IPS-11a (cell line): Measurements from ENCODE around the gene NAT14.

ENCODE experiments used
- H3K4me3 ChIP-seq: one replicate; pipeline ENCODE4 v1.5.1; 2013; ENCODE audit warnings: low read depth, low read length, control low read depth

NAT14 gene

DNA sequence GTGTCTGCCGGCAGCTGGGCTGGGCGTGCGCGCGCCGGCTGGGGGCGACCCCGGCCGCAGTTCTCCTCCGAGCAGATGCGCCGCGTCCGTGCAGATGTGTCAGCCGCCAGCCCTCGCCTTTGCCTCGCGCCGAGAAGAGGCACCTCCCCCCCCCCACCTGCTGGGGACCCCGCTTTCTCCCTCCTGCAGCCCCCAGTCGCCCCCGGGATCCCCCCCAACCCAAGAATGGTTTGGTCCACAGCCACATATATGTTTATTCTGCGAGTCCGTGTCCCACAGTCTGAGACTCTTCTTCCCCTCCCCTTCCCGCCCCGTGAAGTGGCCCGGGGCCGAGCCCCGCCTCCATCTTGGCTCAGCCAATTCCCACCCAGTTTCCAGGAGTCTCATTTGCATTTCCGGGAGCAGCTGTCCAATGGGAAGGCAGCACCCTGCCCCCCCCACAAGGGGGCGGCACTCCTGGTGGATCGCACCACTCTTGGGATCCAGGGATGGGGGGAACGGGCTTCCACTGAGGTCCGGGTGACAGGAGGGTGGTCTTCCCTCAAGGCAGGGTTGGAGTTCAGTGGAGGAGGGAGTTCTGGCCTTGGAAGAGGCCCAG, 32.1 kb upstream of the NAT14 start:
- H3K4me3 ChIP-seq: no peak overlapping the region

DNA sequence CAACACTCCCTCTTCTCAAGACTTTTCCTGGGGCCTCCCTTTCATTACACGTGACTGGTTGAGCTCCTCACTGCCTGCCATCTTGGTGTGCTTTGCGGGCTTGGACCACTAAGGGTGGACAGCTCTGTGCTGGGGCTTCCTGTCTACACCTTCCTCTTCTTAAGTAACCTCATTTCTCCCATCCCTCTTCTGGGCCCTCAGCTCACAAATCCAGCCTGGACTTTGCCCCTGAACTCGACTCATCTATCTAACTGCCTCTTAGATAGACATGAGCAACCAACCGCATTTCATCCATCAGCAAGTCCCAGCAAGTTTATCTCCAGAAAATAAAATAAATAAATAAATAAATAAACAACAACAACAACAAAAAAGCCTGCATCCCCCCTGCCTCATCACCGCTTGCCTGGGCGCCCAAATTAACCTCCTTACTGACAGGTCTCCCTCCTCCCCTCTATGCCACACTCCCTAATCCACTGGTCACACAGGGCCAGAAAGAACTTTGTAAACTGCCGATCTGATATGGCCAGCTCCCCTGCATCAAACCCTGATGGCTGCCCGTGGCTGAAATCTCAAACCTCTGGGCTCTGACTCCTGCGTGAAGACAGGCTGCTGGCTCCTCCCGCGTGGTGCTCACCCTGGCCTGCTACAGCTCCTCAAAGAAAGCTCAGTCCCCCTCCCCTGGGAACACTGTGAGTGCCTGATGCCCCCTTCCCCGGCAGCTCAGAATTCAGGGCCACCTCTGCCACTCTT, 31.3 kb upstream of the NAT14 start:
- no peak overlapping the region for H3K4me3 ChIP-seq

DNA sequence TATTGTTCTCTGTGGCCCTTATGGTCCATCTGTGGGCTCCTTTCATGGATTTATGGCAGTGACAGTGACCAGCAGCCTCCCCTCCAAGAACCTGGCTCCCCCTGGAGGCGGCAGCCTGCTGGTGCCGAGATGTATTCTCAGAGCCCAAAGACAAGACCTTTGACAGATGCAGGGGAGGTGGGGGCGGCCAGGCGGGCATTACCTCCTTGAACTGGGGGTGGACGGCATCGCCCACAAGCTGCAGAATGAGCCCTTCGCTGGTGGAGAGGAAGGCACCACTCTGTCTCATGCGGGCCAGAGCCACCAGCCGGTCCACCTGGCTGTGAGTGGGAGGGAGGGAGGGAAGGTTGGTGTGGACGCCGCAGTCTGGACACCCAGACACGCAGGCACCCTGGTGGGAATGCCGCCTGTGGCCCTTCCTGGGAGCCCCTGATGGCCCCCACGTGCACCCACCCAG, 30.2 kb upstream of the NAT14 start:
- no peak overlapping the region for H3K4me3 ChIP-seq

DNA sequence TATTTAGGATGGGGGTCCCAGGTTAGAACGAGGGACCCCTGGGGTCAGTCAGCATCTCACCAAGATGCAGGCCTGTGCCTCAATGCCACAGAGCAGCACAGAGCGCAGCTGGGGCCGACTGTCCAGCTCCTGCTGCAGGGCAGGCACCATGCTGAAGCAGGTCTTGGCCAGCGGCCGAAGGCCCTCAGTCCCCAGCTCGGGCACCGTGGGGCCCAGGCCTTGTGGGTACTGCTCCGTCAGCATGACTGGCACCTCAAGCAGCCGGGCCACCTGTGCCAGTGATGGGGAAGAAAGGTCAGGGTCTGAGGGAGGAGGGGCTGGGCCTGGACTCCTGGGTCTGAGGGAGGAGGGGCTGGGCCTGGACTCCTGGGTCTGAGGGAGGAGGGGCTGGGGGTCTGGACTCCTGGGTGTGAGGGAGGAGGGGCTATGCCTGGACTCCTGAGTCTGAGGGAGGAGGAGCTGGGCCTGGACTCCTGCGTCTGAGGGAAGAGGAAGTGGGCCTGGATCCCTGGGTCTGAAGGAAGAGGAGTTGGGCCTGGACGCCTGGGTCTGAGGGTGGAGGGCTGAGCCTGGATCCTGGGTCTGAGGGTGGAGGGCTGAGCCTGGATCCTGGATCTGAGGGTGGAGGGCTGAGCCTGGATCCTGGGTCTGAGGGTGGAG, 29.3 kb upstream of the NAT14 start:
- H3K4me3 ChIP-seq: no peak overlapping the region

DNA sequence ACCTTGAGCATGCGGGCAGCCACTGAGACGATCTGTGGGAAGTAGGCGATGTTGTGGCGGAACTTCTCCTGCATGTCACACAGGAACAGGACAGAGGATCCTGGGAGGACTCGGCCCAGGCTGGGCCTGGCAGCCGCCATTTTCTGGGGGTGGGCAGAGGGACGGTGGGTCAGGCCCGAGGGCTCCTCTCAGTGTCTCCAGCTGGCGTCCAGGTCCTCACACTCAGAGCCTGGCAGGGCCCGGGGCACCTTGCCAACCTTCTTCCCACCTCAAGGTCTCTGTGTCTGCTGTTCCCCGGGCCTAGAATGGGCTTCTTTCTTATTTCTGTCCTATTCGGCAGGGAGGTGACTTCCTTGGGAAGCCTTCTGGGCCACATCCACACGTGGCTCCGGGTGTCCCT, 28.6 kb upstream of the NAT14 start:
- no peak overlapping the region for H3K4me3 ChIP-seq

DNA sequence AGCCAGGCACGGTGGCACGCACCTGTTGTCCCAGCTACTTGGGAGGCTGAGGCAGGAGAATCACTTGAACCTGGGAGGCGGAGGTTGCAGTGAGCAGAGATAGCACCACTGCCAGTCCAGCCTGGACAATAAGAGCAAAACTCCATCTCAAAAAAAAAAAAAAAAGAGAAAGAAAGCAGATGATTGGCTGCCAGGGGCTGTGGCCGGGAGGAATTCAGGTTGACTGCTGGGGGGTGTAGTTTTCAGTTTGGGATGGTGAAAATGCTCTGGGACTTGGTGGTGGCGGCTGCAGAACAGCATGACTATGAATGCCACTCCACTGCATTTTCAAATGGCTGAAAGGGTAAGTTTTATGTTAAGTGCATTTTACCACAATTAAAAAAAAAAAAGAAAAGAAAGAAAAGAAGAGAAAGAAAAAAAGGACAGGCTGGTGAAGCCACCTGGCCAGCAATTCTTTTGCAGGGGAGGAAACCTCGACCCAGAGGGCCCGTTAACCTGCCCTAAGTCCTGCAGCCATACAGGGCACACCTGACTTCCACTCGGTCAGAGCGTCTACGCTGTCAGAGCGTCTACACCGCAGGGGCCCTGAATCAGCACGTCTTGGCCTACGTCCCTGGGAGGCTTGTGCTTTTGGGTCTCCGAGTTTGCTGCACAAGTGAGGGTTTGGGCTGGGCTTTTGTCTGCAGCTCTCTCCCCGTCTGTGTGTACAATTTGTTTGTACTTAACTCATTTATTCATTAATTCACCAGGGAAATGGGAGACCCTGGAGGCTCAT, 27.1 kb upstream of the NAT14 start:
- no peak overlapping the region for H3K4me3 ChIP-seq

DNA sequence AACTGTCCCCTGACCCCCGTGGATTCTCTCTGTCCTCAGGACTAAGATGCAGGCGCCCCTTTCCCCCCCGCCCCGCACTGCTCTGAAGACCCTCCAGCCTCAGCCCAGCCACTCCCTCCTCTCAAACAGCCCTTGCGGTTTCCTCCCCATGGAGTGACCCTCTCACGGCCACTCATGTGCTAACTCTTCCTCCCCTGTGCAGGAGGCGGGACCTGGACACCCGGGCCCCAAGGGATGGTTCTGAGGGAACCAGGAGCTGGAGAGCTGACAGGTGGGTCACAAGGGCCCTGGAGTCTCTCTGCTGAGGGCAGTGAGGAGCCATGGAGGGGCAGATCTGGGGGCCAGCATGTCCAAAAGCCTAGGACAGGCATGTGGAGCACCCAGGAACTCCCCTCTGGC, 25.4 kb upstream of the NAT14 start:
- no peak overlapping the region for H3K4me3 ChIP-seq

DNA sequence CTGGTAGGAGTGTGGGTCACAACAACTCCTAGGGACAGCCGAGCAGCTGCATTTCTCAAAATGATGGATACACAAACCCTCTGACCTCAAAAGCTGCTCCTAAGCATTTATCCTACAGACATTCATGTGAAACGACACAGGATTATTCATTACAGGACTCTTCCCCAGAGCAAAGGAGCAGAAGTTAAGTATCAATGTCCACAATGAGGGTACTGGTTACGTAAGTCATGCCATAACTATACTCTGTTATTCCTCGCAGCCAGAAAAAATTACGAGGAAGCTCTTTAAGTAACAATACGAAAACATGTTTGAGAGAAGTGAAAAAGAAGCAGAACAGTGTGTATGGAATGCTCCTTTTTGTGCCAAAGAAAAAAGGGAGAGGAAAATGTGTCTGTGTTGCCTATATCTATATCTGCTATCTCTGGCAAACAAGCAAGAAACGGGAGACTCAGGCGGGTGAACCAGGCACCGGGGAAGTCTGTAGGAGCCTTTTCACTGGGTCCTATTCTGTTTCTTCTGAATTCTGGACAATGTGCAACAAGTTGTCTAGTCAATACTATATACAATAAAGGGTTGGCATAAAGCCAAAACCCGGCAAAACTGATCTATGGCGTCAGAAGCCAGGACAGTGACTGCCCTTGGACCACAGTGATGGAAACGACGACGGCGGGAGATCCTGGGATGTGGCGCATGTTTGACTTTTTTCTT, 24.9 kb upstream of the NAT14 start:
- peak overlapping the region; percentile 44 for H3K4me3 ChIP-seq

DNA sequence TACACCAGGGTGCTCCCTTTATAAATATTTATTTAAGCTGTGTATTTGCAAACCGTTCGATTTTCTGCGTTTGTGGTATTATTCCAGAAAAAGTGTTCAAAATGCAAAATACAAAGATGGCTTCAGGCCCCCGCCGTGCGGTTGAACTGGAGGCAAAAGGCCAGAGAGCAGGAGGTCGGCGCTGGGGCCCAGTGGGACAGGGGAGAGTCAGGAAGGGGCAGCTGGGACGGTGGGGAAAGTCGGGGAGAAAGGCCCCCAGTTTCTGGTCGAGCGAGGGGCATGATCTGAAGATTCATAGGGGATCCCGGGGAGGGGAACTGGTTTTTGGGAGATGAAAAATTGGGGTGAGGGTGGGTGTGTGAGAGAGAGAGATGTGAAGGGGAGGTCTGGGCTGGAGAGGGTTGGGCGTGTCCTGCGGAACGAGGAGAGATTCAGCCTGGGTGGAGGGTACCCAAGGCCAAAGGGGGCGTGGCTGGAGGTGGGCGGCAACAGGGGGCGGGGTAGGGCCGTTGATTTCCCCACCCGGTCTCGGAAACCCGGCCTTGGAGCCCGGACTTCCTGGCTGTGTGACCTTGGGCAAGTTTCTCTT, 24.2 kb upstream of the NAT14 start:
- peak overlapping the region; percentile 65 for H3K4me3 ChIP-seq

DNA sequence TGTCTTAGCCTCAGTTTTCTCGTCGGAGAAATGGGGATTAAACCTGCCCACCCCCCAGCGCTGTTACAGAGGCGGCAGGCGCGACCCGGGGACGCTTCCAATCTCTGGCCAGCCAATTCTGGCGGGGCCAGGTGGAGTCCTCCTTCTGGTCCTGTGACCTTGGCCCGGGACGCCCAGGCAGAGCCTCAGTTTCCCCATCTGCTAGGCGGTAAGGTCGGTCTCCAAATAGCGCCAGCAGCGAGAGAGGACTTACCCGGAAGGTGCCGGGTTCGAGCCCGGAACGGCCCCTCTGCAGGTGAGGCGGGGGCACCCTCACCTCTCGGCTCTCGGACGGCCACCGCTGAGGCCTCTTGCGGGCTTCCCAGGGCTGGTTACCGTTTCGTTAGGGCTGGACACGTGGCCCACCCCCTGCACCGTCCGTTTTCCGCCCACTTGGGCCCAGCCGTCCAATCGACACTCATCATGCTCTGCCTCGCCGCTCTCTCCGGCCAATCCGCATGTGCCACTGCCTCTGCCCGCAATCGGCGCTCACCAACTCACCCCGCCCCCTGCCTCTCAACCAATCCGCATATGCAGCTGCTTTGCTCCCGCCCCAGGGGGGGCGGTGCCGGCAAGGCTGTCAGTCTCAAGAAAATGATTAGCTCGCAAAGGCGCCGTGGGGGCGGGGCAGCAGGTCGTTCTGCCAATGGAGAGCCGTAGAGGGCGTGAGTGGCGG, 23.6 kb upstream of the NAT14 start, which contains the start of gene ISOC2:
ISOC2 (minus strand) TSS at position 384 of the 715 bp plus-strand sequence. CDS start 5,156 bp downstream, outside the sequence.
- H3K4me3 ChIP-seq: peak within 1 kb of the TSS; percentile 65

DNA sequence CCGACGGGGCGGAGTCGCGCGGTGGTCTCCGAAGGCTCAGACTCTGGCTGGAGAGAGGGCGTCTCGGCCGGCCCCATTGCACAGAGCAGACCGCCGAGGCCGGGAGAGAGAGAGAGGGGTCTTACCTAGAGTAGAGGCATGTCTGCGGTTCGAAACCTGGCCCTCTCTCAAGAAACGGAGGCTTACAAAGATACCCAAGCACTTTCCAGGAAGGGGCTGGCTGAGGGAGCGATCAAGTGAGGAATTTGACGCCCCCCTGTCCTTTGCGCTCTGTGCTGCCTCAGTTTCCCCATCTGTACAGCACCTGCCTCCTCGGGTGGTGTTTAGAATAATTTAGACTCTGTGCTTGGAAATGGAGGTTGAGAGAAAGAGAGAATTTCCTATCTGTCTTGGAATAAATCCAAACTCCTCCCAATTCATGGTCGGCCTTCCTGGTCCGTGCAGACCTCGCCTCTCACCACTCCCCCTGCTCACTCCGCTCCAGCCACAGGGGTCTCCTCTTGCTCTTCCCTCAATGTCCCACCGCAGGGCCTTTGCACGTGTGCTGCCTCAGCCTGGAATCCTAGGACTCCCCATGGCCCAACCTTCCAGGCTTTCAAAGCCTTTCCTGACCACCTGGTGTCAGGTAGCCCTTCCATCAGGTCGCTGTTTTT, 22.9 kb upstream of the NAT14 start:
- no peak overlapping the region for H3K4me3 ChIP-seq

DNA sequence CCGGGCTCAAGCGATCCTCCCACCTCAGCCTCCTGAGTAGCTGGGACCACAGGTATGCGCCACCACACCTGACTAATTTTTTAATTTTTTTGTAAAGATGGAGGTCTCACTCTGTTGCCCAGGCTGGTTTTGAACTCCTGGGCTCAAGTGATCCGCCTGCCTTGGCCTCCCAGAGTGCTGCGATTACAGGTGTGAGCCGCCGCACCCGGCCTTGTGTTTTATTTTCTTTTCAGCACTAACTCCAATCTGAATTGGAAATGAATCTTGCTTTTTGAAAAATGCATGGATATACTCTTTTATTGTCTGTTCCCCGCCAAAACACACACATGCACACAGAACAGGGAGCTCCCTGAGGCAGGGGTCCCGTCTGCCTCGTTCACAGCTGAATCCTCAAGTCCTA, 22.3 kb upstream of the NAT14 start:
- no peak overlapping the region for H3K4me3 ChIP-seq

DNA sequence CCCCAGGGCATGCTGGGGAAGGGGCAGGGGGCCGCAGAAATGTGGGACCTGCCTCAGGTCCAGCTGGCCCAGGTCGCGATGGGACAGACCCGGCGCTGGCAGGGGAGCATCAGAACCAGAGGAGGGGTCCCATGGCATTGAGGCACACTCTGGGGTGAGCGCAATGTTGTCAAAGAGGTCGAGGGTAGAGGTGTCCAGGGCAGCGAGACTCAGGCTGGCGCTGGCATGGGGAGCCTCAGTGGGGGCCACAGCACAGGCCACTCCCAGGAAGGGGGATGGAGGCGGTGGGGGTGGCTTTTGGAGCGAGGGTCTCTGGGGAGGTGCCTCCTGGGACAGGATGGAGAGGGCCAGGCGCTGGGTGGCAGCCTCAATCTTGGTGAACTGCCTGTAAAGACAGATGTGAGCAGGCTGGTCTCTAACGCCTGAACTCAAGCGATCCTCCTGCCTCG, 21.4 kb upstream of the NAT14 start:
- peak overlapping the region; percentile 45 for H3K4me3 ChIP-seq

DNA sequence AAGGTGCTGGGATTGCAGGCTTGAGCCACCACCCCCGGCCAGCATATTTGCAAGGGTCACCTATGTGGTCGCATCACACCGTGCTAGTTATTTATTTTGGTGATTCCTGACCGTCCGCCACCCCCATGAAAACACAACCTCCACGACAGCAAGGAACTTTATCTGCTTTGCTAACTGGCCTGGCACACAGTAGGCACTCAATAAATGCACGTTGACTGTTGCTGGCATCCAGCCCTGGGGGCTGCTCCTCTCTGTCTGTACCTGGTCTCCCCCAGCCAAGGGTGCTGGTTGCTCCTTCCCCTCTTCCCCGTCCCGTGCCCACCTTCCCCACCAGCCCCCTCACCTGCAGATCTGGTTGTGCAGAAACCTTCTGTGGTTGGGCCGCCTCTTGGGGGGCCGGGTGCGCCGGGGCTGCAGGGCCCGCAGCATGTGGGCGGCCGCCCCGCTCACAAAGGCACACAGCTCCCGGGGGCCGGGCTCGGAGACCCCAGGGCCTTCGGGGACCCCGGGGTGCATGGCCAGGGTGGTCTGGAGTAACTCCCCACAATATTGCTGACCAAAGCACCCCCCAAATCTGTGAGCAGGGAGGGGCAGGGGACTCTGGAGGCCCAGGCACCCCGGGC, 20.8 kb upstream of the NAT14 start:
- peak overlapping the region; percentile 45 for H3K4me3 ChIP-seq

DNA sequence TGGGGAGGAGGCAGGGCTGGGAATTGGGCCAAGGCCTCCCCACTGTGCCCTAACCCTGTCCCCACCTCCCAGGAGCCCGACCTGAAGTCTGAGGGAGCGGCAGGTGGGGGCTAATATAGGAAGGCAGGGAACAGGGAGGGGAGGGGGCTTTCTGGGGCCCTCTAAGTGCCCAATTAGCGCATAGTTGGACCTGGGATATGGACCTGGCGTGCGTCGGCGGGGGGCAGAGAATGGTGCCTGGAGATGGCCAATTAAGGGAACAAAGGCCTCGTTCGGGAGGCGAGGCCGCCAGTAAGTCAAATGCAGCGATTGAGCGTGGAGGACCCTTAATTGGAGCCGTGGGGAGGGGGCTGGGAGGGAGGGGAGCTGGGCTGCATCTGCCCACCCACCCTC, 20.3 kb upstream of the NAT14 start, which contains the start of gene C19orf85:
C19orf85 (minus strand) TSS at position 90 of the 393 bp plus-strand sequence. CDS start 197 bp downstream, outside the sequence.
- H3K4me3 ChIP-seq: peak within 1 kb of the TSS; percentile 45

DNA sequence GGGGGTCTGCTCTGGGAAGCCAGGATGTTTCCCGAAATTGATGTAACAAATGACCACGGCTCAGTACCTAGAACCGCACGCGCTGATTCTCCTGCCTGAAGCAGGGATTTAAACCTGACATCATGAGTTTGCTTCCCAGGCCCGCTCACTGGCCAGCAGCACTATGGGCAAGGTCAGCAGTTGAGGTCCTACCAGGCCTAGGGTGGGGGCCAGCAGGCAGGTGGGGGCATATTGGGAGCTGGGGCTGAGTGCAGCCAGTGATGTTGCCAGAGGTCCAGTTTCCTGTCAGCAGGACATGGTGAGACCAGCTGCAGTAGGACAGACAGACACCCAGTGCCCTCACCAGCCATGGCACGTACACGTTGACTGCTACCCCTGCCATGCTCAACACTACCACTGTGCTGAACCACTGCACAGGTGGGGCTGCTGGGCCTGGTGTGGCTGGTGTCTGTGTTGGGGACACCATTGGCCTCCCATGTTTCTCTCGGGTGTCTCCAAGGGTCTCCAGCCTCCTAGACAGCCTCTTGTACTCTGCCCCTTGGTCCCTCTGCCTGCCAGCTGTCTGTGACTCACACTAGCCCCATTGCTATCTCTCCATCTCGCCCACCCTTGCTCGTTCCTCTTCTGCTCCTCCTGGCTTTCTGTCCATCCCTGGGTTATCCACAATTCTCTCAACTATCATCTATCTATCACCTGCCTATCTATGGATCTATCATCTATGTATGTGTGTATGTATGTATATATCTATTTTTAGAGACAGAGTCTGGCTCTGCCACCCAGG, 19.3 kb upstream of the NAT14 start:
- no peak overlapping the region for H3K4me3 ChIP-seq

DNA sequence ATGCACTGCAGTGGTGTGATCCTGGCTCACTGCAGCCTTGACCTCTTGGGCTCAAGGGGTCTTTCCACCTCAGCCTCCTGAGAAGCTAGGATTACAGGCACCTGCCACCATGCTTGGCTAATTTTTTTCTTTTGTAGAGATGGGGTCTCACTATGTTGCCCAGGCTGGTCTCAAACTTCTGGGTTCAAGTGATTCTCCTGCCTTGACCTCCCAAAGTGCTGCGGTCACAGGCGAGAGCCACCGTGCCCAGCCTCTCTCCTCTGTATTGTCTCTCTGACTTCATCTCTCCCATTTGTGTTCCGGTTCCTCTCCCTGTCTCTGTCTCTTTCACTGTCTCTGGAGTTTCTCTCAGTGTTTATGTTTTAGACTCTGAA, 18.8 kb upstream of the NAT14 start:
- H3K4me3 ChIP-seq: no peak overlapping the region
